H1 (cell line): Measurements from ENCODE around the gene FEV. TPM values are rescaled to one million over a fixed set of nuclear protein-coding genes. Genes with fewer than 3 reads are reported as not detected.
A peak's percentile ranks its signal among the peaks of the same experiment; 100 is the strongest.

Experiments
- CTCF ChIA-PET: fragments of 300-600 bp; sonication (Branson Sonifier 250); formaldehyde crosslinking; loops from one replicate; lab custom pipeline; 2021; ENCODE audit not compliant: partially characterized antibody; lab: Charles Lee
- POLR2A ChIA-PET: fragments of 300-600 bp; sonication (Branson Sonifier 250); formaldehyde crosslinking; loops from one replicate; lab custom pipeline; 2021; ENCODE audit warnings: inconsistent platforms; ENCODE audit not compliant: partially characterized antibody; lab: Charles Lee
- DNase-seq, 2 experiments: peaks; one replicate each; pipeline versions ENCODE4 v3.0.0 to v3.0.0-alpha.2; 2010 to 2022; ENCODE audit warnings: low spot score in 2 of 2, low read depth in 1 of 2, mixed read lengths in 1 of 2
- FAIRE-seq: peaks from 2 replicates; lab custom pipeline; 2011; peaks lifted over from hg19 to GRCh38; lab: Jason Lieb, UNC
- H2AFZ ChIP-seq: 2 replicates; pipeline ENCODE4 v1.8.1; 2012; ENCODE audit warnings: low read length, inconsistent platforms
- H2AK5ac ChIP-seq: 2 replicates; pipeline ENCODE4 v1.6.1; 2013; ENCODE audit warnings: low read depth, low read length
- H2BK120ac ChIP-seq: replicated peaks from 2 replicates; pipeline ENCODE3; 2013; ENCODE audit warnings: low read depth, low read length, inconsistent platforms
- H2BK12ac ChIP-seq: 2 replicates; pipeline ENCODE4 v1.6.1; 2013; ENCODE audit warnings: low read depth, low read length
- H2BK15ac ChIP-seq: 2 replicates; pipeline ENCODE4 v1.6.1; 2013; ENCODE audit warnings: low read length
- H2BK20ac ChIP-seq: 2 replicates; pipeline ENCODE4 v1.6.1; 2013; ENCODE audit warnings: low read length
- H2BK5ac ChIP-seq: 2 replicates; pipeline ENCODE4 v1.6.1; 2013; ENCODE audit warnings: low read depth, low read length
- H3K14ac ChIP-seq: 2 replicates; pipeline ENCODE4 v1.6.1; 2013; ENCODE audit warnings: inconsistent platforms; ENCODE audit not compliant: insufficient read length
- H3K18ac ChIP-seq: 2 replicates; pipeline ENCODE4 v1.6.1; 2013; ENCODE audit warnings: low read length; ENCODE audit errors: extremely low read depth
- H3K23ac ChIP-seq: 2 replicates; pipeline ENCODE4 v1.6.1; 2013; ENCODE audit warnings: inconsistent platforms; ENCODE audit not compliant: insufficient read length
- H3K23me2 ChIP-seq: 2 replicates; pipeline ENCODE4 v1.6.1; 2013; ENCODE audit warnings: low read depth, low read length
- H3K27ac ChIP-seq: 2 replicates; pipeline ENCODE4 v1.6.1; 2011; ENCODE audit warnings: low read depth, low read length, inconsistent platforms
- H3K27me3 ChIP-seq, 4 experiments: replicated peaks in 1 of 4; 1 replicate in 1 of 4; 2 replicates in 3 of 4; pipeline versions ENCODE4 v1.6.1 to v1.8.1; 2011 to 2013; ENCODE audit warnings: low read length in 3 of 4, mild to moderate bottlenecking in 3 of 4, inconsistent platforms in 2 of 4, mixed read lengths in 2 of 4, moderate library complexity in 1 of 4; ENCODE audit not compliant: control insufficient read depth in 3 of 4, insufficient read depth in 3 of 4; ENCODE audit errors: extremely low read depth in 1 of 4
- H3K36me3 ChIP-seq, 4 experiments: 2 replicates each; pipeline versions ENCODE4 v1.6.1 to v1.8.1; 2011 to 2013; ENCODE audit warnings: mild to moderate bottlenecking in 4 of 4, low read length in 3 of 4, moderate library complexity in 2 of 4, control low read depth in 1 of 4, inconsistent platforms in 1 of 4; ENCODE audit not compliant: insufficient read depth in 4 of 4, control insufficient read depth in 2 of 4
- H3K4ac ChIP-seq: replicated peaks from 2 replicates; pipeline ENCODE3; 2013; ENCODE audit warnings: low read length, low read depth, mixed read lengths, inconsistent platforms; ENCODE audit not compliant: insufficient read length
- H3K4me1 ChIP-seq, 4 experiments: replicated peaks in 1 of 4; 1 replicate in 1 of 4; 2 replicates in 3 of 4; pipeline versions ENCODE4 v1.6.1 to v1.8.1; 2011 to 2013; ENCODE audit warnings: low read length in 3 of 4, inconsistent platforms in 2 of 4, mixed read lengths in 1 of 4; ENCODE audit not compliant: insufficient read depth in 4 of 4, control insufficient read depth in 3 of 4
- H3K4me2 ChIP-seq, 2 experiments: 2 replicates each; pipeline versions ENCODE4 v1.6.1 to v1.8.1; 2011 to 2013; ENCODE audit warnings: low read depth in 2 of 2, low read length in 2 of 2, control low read depth in 1 of 2, inconsistent platforms in 1 of 2, mild to moderate bottlenecking in 1 of 2; ENCODE audit not compliant: insufficient read depth in 1 of 2
- H3K4me3 ChIP-seq, 4 experiments: fragments of 200-600, 300-600 bp in 1 of 4; sonication (generic), shearing (Covaris generic), sonication (Bioruptor Twin) in 1 of 4; 2 replicates each; pipeline versions ENCODE4 v1.5.1 to v1.8.1; 2011 to 2016; ENCODE audit warnings: low read length in 4 of 4, low read depth in 3 of 4, control low read depth in 2 of 4, inconsistent platforms in 2 of 4, mild to moderate bottlenecking in 2 of 4, mixed read lengths in 1 of 4, moderate library complexity in 1 of 4; ENCODE audit not compliant: insufficient read depth in 2 of 4; ENCODE audit errors: extremely low read depth in 1 of 4
- H3K56ac ChIP-seq: replicated peaks from 2 replicates; pipeline ENCODE3; 2013; ENCODE audit warnings: low read depth, mild to moderate bottlenecking, mixed read lengths, low read length, inconsistent platforms; ENCODE audit not compliant: insufficient read length
- H3K79me1 ChIP-seq: 2 replicates; pipeline ENCODE4 v1.6.1; 2013; ENCODE audit warnings: low read depth, low read length, control low read depth
- H3K79me2 ChIP-seq, 2 experiments: 2 replicates each; pipeline versions ENCODE4 v1.6.1 to v1.8.1; 2012 to 2013; ENCODE audit warnings: low read length in 2 of 2, mild to moderate bottlenecking in 2 of 2, inconsistent platforms in 1 of 2; ENCODE audit not compliant: insufficient read depth in 2 of 2, control insufficient read depth in 1 of 2
- H3K9ac ChIP-seq, 4 experiments: replicated peaks in 1 of 4; 1 replicate in 1 of 4; 2 replicates in 3 of 4; pipeline versions ENCODE4 v1.6.1 to v1.8.1; 2011 to 2013; ENCODE audit warnings: low read depth in 3 of 4, low read length in 3 of 4, control low read depth in 2 of 4, mild to moderate bottlenecking in 2 of 4, moderate library complexity in 2 of 4, inconsistent platforms in 1 of 4; ENCODE audit errors: extremely low read depth in 1 of 4
- H3K9me3 ChIP-seq, 2 experiments: 2 replicates each; pipeline versions ENCODE4 v1.6.1 to v1.8.1; 2012 to 2013; ENCODE audit warnings: mild to moderate bottlenecking in 2 of 2, moderate library complexity in 2 of 2, control low read depth in 1 of 2, inconsistent platforms in 1 of 2, low read depth in 1 of 2, low read length in 1 of 2, mixed read lengths in 1 of 2; ENCODE audit not compliant: insufficient read depth in 2 of 2
- H4K20me1 ChIP-seq, 2 experiments: replicated peaks in 1 of 2; 2 replicates each; pipeline versions ENCODE3 to v1.8.1; 2011 to 2013; ENCODE audit warnings: inconsistent platforms in 2 of 2, low read length in 2 of 2, mild to moderate bottlenecking in 1 of 2; ENCODE audit not compliant: insufficient read depth in 2 of 2, control insufficient read depth in 1 of 2
- H4K5ac ChIP-seq: 2 replicates; pipeline ENCODE4 v1.6.1; 2013; ENCODE audit warnings: low read length, low read depth, mixed read lengths, inconsistent platforms; ENCODE audit not compliant: insufficient read length
- H4K8ac ChIP-seq: 2 replicates; pipeline ENCODE4 v1.8.0; 2013; ENCODE audit warnings: mild to moderate bottlenecking, moderate library complexity, low read length, inconsistent platforms; ENCODE audit not compliant: insufficient read depth; ENCODE audit errors: extremely low read depth
- H4K91ac ChIP-seq: replicated peaks from 2 replicates; pipeline ENCODE3; 2013; ENCODE audit warnings: low read length, mixed read lengths, inconsistent platforms; ENCODE audit not compliant: insufficient read length
- CBX8 ChIP-seq: fragments of 300-800, 300-1000 bp; sonication (generic); IDR thresholded peaks from 2 replicates; pipeline ENCODE4 v1.7.1; 2016; ENCODE audit warnings: low read depth, low read length, borderline replicate concordance
- EZH2 ChIP-seq: fragments of 200-600 bp; sonication (generic); IDR thresholded peaks from 2 replicates; pipeline ENCODE4 v1.7.1; 2012; ENCODE audit warnings: low read depth, mild to moderate bottlenecking, moderate library complexity, low read length, inconsistent platforms; ENCODE audit not compliant: severe bottlenecking
- GABPA ChIP-seq: IDR thresholded peaks from 2 replicates; pipeline ENCODE4 v1.6.1; 2011; ENCODE audit warnings: mild to moderate bottlenecking, low read length, moderate library complexity, borderline replicate concordance; ENCODE audit not compliant: insufficient read depth
- HDAC2 ChIP-seq, 2 experiments: fragments of 300-600 bp in 1 of 2; sonication (generic) in 1 of 2; IDR thresholded peaks; 2 replicates each; pipeline ENCODE4 v1.6.1; 2011 to 2012; ENCODE audit warnings: low read depth in 2 of 2, low read length in 2 of 2, mild to moderate bottlenecking in 2 of 2, moderate library complexity in 2 of 2, borderline replicate concordance in 1 of 2, inconsistent platforms in 1 of 2
- KDM1A ChIP-seq: fragments of 200-600, 300-600 bp; sonication (generic); IDR thresholded peaks from 2 replicates; pipeline ENCODE4 v1.7.1; 2016; ENCODE audit warnings: mild to moderate bottlenecking, low read length, borderline replicate concordance
- MAFK ChIP-seq: IDR thresholded peaks from 2 replicates; pipeline ENCODE4 v1.6.1; 2012; ENCODE audit warnings: low read depth, mild to moderate bottlenecking, improper control_type of control experiment, low read length
- RNF2 ChIP-seq: fragments of 200-900, 300-1000 bp; sonication (generic); IDR thresholded peaks from 2 replicates; pipeline ENCODE4 v1.7.1; 2016; ENCODE audit warnings: borderline replicate concordance, low read depth, mild to moderate bottlenecking, antibody characterized with exemption, low read length; ENCODE audit not compliant: poor library complexity, severe bottlenecking; ENCODE audit errors: missing control alignments
- SAP30 ChIP-seq: fragments of 300-600 bp; sonication (generic); IDR thresholded peaks from 2 replicates; pipeline ENCODE4 v1.7.1; 2012; ENCODE audit warnings: low read length, moderate library complexity, mild to moderate bottlenecking, inconsistent platforms; ENCODE audit not compliant: insufficient read depth, insufficient replicate concordance
- WGBS, 2 experiments: shearing (Covaris generic) in 1 of 2; methylation state at CpG; one replicate each; pipeline versions ENCODE4 v1.1.6 to v1.1.7; 2013 to 2015; ENCODE audit warnings: low lambda C conversion rate in 2 of 2, mixed read lengths in 2 of 2, inconsistent platforms in 1 of 2, low coverage in 1 of 2, missing lambda C conversion rate in 1 of 2; ENCODE audit not compliant: insufficient replicate concordance in 2 of 2, insufficient coverage in 1 of 2, insufficient read length in 1 of 2; ENCODE audit errors: extremely low coverage in 1 of 2, missing lambda C conversion rate in 1 of 2; 5-methylcytosine and 5-hydroxymethylcytosine counted together
- polyA plus RNA-seq, 7 experiments: library from polyadenylated mRNA; depleted of rRNA in 3 of 7; stranded (reverse) in 5 of 7; unstranded in 2 of 7; fragments of >200 nt in 5 of 7; fragments of 200-250 nt in 2 of 7; gene quantifications; 1 replicate in 5 of 7; 2 replicates in 1 of 7; 4 replicates in 1 of 7; pipeline versions ENCODE4 v1.2.1 to v1.2.3, GENCODE V29; 2011 to 2013; ENCODE audit warnings: missing spikeins in 2 of 7, mixed read lengths in 2 of 7
- total RNA-seq: library from RNA; stranded (reverse); fragmentation: NEBNext Ultra II Directional; extraction: Animal tissue kit (Norgen Biotek cat#: 25700); gene quantifications from 2 replicates; pipeline ENCODE4 v1.2.1, GENCODE V29; 2021

Gene FEV
- total and polyA plus RNA-seq, 2 of the 8 experiments (the other 6 are each of a cell fraction or from before 2014, with no cell fraction given), result not detected

- H2BK20ac ChIP-seq, result no peak within 1 kb of the TSS
- peak within 1 kb of the TSS in 3 of 4 experiments; percentile 8 to 42 (median 26); a peak in 5 of 8 replicates for H3K4me3 ChIP-seq
- no peak within 1 kb of the TSS for H2AK5ac ChIP-seq
- H3K4me1 ChIP-seq, result peaks cover 0 to 23% (median 8%) of the 10 kb centered on the region in 4 experiments; a peak in 6 of 7 replicates
- H3K23ac ChIP-seq, result no peak within 1 kb of the TSS
- POLR2A ChIA-PET, result interaction anchor here (1.3 to 1.9 kb wide), 4 partner anchors 9 to 113 kb away, joined by 3 to 7 read pairs (median 4); partner anchors contain the start of gene WNT10A
- no peak within 1 kb of the TSS for H3K27ac ChIP-seq
- H3K27me3 ChIP-seq, result peaks cover 98 to 100% (median 100%) of the 10 kb centered on the region in 4 experiments
- no peak within 1 kb of the TSS for H2BK120ac ChIP-seq
- H3K79me2 ChIP-seq, result no peaks in the 10 kb centered on the region
- H4K20me1 ChIP-seq, result peaks cover 32 to 37% of the 10 kb centered on the region in 2 experiments
- peaks cover 2% of the 10 kb centered on the region; the same call in 1 of the 2 replicates for H3K23me2 ChIP-seq
- no peak within 1 kb of the TSS for H2AFZ ChIP-seq
- peaks cover 0 to 6% (median 0%) of the 10 kb centered on the region in 4 experiments; a peak in 1 of 8 replicates for H3K36me3 ChIP-seq
- peak within 1 kb of the TSS; percentile 90; the same call in 1 of the 2 replicates for H2BK12ac ChIP-seq
- H2BK5ac ChIP-seq, result no peak within 1 kb of the TSS
- no peaks in the 10 kb centered on the region for H3K9me3 ChIP-seq
- peak within 1 kb of the TSS; percentile 83 for H4K8ac ChIP-seq
- no peak within 1 kb of the TSS for H3K14ac ChIP-seq
- H3K4me2 ChIP-seq, result peak within 1 kb of the TSS; percentile 59 to 64
- no peaks in the 10 kb centered on the region for H3K79me1 ChIP-seq
- H4K91ac ChIP-seq, result no peak within 1 kb of the TSS
- no peak for FAIRE-seq
- H3K4ac ChIP-seq, result no peak within 1 kb of the TSS
- H3K9ac ChIP-seq, result no peak within 1 kb of the TSS
- DNase-seq, result peak in 1 of 2 experiments; percentile 64
- CTCF ChIA-PET, result interaction anchor here (0.9 to 19.5 kb wide), 21 partner anchors 13 to 136 kb away, joined by 3 to 284 read pairs (median 4); partner anchors contain the start of genes FEV and WNT6
- no peak within 1 kb of the TSS for H3K56ac ChIP-seq
- H2BK15ac ChIP-seq, result peak within 1 kb of the TSS; percentile 61; the same call in 1 of the 2 replicates
- WGBS, 2 experiments, result 5% methylated on average over 71 of the region's 88 CpGs; no CpG with 5 or more reads in 1 of the 2 experiments
- H3K18ac ChIP-seq, result peak within 1 kb of the TSS; percentile 87
- no peak within 1 kb of the TSS for H4K5ac ChIP-seq
- peak; percentile 59; the same call in 1 of the 2 replicates for TF ChIP-seq KDM1A
- TF ChIP-seq SAP30, result no peak
- TF ChIP-seq HDAC2 (IDR thresholded peaks at IDR 0.05; ENCODE audit: borderline replicate concordance in 1 of 2, low read depth in 2 of 2, low read length in 2 of 2), result peak in 1 of 2 experiments; percentile 38; a peak in 1 of 4 replicates
- TF ChIP-seq EZH2, result peak; percentile 94
- TF ChIP-seq CBX8, result 0 out of 2 replicates have a peak, but pooled peaks have one; percentile 50
- 0 out of 2 replicates have a peak, but pooled peaks have one; percentile 7 for TF ChIP-seq MAFK
- TF ChIP-seq GABPA, result no peak
- peak; percentile 20 for TF ChIP-seq RNF2
Observed at GRCh38 chr2:218993345-218994315, 8.6 kb upstream of the FEV start, which contains the start of gene CRYBA2. CRYBA2 (minus strand) TSS chr2:218993422; CDS start chr2:218993176, 246 bp downstream.
